ENCODE results near the gene TMEM202. TPM values are rescaled to one million over a fixed set of nuclear protein-coding genes. Genes with fewer than 3 reads are reported as not detected.

TMEM202 gene
- total RNA-seq, 4 donors from 2014 or later, result not detected

- ATAC-seq (no peak), DNase-seq (no peak)
- no peak overlapping the region for H3K27ac ChIP-seq
- no peaks in the 10 kb centered on the region for H3K4me1 ChIP-seq
- no peak overlapping the region for H3K4me3 ChIP-seq
- intact Hi-C loops (cut with DNase I; ENCODE audit: low total_unique reads), result no loop called here
- TF ChIP-seq CTCF (IDR thresholded peaks at IDR 0.05 in 4 of 5, conservative IDR thresholded peaks at IDR 0.05 in 1 of 5) (no peak), POLR2A (IDR thresholded peaks at IDR 0.05) (no peak)
- no peaks in the 10 kb centered on the region for H3K27me3 ChIP-seq
- in situ Hi-C loops (cut with MboI; ENCODE audit: low sequenced_read_pairs in 4 of 4), result no loop called here
- no peaks in the 10 kb centered on the region for H3K36me3 ChIP-seq
- H3K9me3 ChIP-seq, result no peaks in the 10 kb centered on the region
These were observed 47.3 kb downstream of the TMEM202 start for GRCh38 chr15:72445426-72445825.

- no peaks in the 10 kb centered on the region for H3K9me3 ChIP-seq
- H3K4me1 ChIP-seq, result no peaks in the 10 kb centered on the region
- DNase-seq (no peak), ATAC-seq (no peak)
- H3K4me3 ChIP-seq, result no peak overlapping the region
- intact Hi-C loops (cut with DNase I; ENCODE audit: low total_unique reads), result no loop called here
- in situ Hi-C loops (cut with MboI; ENCODE audit: low sequenced_read_pairs in 4 of 4), result loop anchor here in 1 of 4 donors (25.0 kb wide), 1 partner anchor 236 kb away; the partner anchor contains the start of genes BBS4 and HIGD2B
- H3K36me3 ChIP-seq, result no peaks in the 10 kb centered on the region
- H3K27ac ChIP-seq, result no peak overlapping the region
- TF ChIP-seq CTCF (IDR thresholded peaks at IDR 0.05 in 4 of 5, conservative IDR thresholded peaks at IDR 0.05 in 1 of 5), result no peak
- TF ChIP-seq POLR2A (IDR thresholded peaks at IDR 0.05), result no peak
- H3K27me3 ChIP-seq, result no peaks in the 10 kb centered on the region
These were observed 52.7 kb downstream of the TMEM202 start for GRCh38 chr15:72450805-72451204.

- DNase-seq (no peak), ATAC-seq (no peak)
- TF ChIP-seq POLR2A (IDR thresholded peaks at IDR 0.05), result no peak
- TF ChIP-seq CTCF (IDR thresholded peaks at IDR 0.05 in 4 of 5, conservative IDR thresholded peaks at IDR 0.05 in 1 of 5), result no peak
- in situ Hi-C loops (cut with MboI; ENCODE audit: low sequenced_read_pairs in 4 of 4) (loop anchor here in 1 of 4 donors (25.0 kb wide), 1 partner anchor 236 kb away; the partner anchor contains the start of genes BBS4 and HIGD2B), intact Hi-C loops (cut with DNase I; ENCODE audit: low total_unique reads) (no loop called here)
- no peak overlapping the region for H3K27ac ChIP-seq
- no peaks in the 10 kb centered on the region for H3K4me1 ChIP-seq
- no peaks in the 10 kb centered on the region for H3K9me3 ChIP-seq
- no peak overlapping the region for H3K4me3 ChIP-seq
- no peaks in the 10 kb centered on the region for H3K36me3 ChIP-seq
- no peaks in the 10 kb centered on the region for H3K27me3 ChIP-seq
These were observed 53.1 kb downstream of the TMEM202 start for GRCh38 chr15:72451224-72451623.

GRCh38 chr15:72456684-72457083 lies 58.6 kb downstream of the TMEM202 start:
- ATAC-seq (no peak), DNase-seq (no peak)
- in situ Hi-C loops (cut with MboI; ENCODE audit: low sequenced_read_pairs in 4 of 4), result loop anchor here in 1 of 4 donors (25.0 kb wide), 1 partner anchor 231 kb away; the partner anchor contains the start of genes BBS4 and HIGD2B
- intact Hi-C loops (cut with DNase I; ENCODE audit: low total_unique reads), result no loop called here
- no peaks in the 10 kb centered on the region for H3K27me3 ChIP-seq
- no peak overlapping the region for H3K4me3 ChIP-seq
- TF ChIP-seq CTCF (IDR thresholded peaks at IDR 0.05 in 4 of 5, conservative IDR thresholded peaks at IDR 0.05 in 1 of 5) (no peak), POLR2A (IDR thresholded peaks at IDR 0.05) (no peak)
- peaks cover 0 to 3% of the 10 kb centered on the region in 2 donors for H3K4me1 ChIP-seq
- H3K9me3 ChIP-seq, result no peaks in the 10 kb centered on the region
- H3K36me3 ChIP-seq, result no peaks in the 10 kb centered on the region
- H3K27ac ChIP-seq, result no peak overlapping the region

Other genes with a start within 250 kb of the TMEM202 start
- gene GRAMD2A, start 200.5 kb upstream of the TMEM202 start, total RNA-seq, result not detected
- 100 to 1,000 TPM; 691 to 946 (median 810) TPM for gene PKM, start 167.1 kb upstream of the TMEM202 start, total RNA-seq
- gene PARP6, start 125.8 kb upstream of the TMEM202 start, total RNA-seq, result 10 to 100 TPM; 51.7 to 84.7 (median 66.9) TPM
- gene CELF6, start 78.1 kb upstream of the TMEM202 start, total RNA-seq, result 1 to 10 TPM in 1 of 4 donors, under 1 TPM in 2, not detected in 1; 0.13 to 2.4 (median 0.49) TPM
- gene HEXA, start 22.3 kb upstream of the TMEM202 start, total RNA-seq, result 10 to 100 TPM; 29.4 to 51.5 (median 40.0) TPM
- 10 to 100 TPM; 46.3 to 85.6 (median 68.3) TPM for gene ARIH1, start 76.0 kb downstream of the TMEM202 start, total RNA-seq

Measured in gastrocnemius medialis (tissue), 4 donors.